SK-N-SH (cell line): ENCODE results near the gene CELA3B. TPM values are rescaled to one million over a fixed set of nuclear protein-coding genes. Genes with fewer than 3 reads are reported as not detected.

ENCODE experiments used
- CTCF ChIA-PET: fragments of 300-600, 350-600 bp; formaldehyde crosslinking; extraction: SDS; loops from one replicate; lab custom pipeline; 2021; lab: Yijun Ruan, JAX
- POLR2A ChIA-PET: fragments of 350-600 bp; sonication (Branson Sonifier 250); formaldehyde crosslinking; extraction: SDS; loops from one replicate; lab custom pipeline; 2020; ENCODE audit warnings: antibody characterized with exemption, inconsistent platforms; lab: Yijun Ruan, JAX
- DNase-seq: peaks from one replicate; pipeline ENCODE4 v3.0.0; 2012
- H2AFZ ChIP-seq: fragments of 200-600 bp; sonication (generic); 2 replicates; pipeline ENCODE4 v1.8.1; 2016; ENCODE audit warnings: antibody characterized with exemption, mild to moderate bottlenecking, low read depth
- H3F3A ChIP-seq: fragments of 200-600 bp; sonication (generic); replicated peaks from 2 replicates; pipeline ENCODE3; 2016; ENCODE audit warnings: antibody characterized with exemption, mild to moderate bottlenecking; ENCODE audit not compliant: insufficient read depth
- H3K27ac ChIP-seq, 2 experiments: fragments of 200-500 bp in 1 of 2; fragments of 200-600 bp in 1 of 2; sonication (Bioruptor generic) in 1 of 2; sonication (generic), shearing (Covaris generic) in 1 of 2; 2 replicates each; pipeline versions ENCODE4 v1.5.1 to v1.6.1; 2014 to 2016; ENCODE audit warnings: low read depth in 2 of 2, inconsistent platforms in 1 of 2, low read length in 1 of 2, mild to moderate bottlenecking in 1 of 2, mixed read lengths in 1 of 2
- H3K27me3 ChIP-seq: fragments of 200-600 bp; sonication (generic), shearing (Covaris generic); 2 replicates; pipeline ENCODE4 v1.6.1; 2016; ENCODE audit warnings: mixed run types; ENCODE audit not compliant: insufficient read depth
- H3K36me3 ChIP-seq, 2 experiments: fragments of 200-500 bp in 1 of 2; fragments of 200-600 bp in 1 of 2; sonication (Bioruptor generic) in 1 of 2; sonication (generic) in 1 of 2; replicated peaks in 1 of 2; 2 replicates each; pipeline versions ENCODE3 to v1.5.1; 2014 to 2016; ENCODE audit warnings: low read length in 1 of 2, mild to moderate bottlenecking in 1 of 2; ENCODE audit not compliant: insufficient read depth in 2 of 2, control insufficient read depth in 1 of 2
- H3K4me1 ChIP-seq, 2 experiments: fragments of 200-500 bp in 1 of 2; fragments of 200-600 bp in 1 of 2; sonication (Bioruptor generic) in 1 of 2; sonication (generic), shearing (Covaris generic) in 1 of 2; 2 replicates each; pipeline versions ENCODE4 v1.5.1 to v1.6.1; 2014 to 2016; ENCODE audit warnings: low read depth in 1 of 2, low read length in 1 of 2, mixed run types in 1 of 2; ENCODE audit not compliant: insufficient read depth in 2 of 2, control insufficient read depth in 1 of 2
- H3K4me2 ChIP-seq: fragments of 200-600 bp; sonication (generic), shearing (Covaris generic); 2 replicates; pipeline ENCODE4 v1.6.1; 2017; ENCODE audit warnings: mixed run types
- H3K4me3 ChIP-seq, 2 experiments: fragments of 200-500 bp in 1 of 2; fragments of 200-600 bp in 1 of 2; sonication (Bioruptor generic) in 1 of 2; sonication (generic), shearing (Covaris generic) in 1 of 2; 2 replicates each; pipeline versions ENCODE4 v1.5.1 to v1.8.1; 2014 to 2016; ENCODE audit warnings: low read depth in 2 of 2, inconsistent platforms in 1 of 2, low read length in 1 of 2, mild to moderate bottlenecking in 1 of 2, mixed read lengths in 1 of 2, moderate library complexity in 1 of 2
- H3K79me2 ChIP-seq: fragments of 200-600 bp; sonication (generic); 2 replicates; pipeline ENCODE4 v1.8.1; 2017; ENCODE audit warnings: mild to moderate bottlenecking; ENCODE audit not compliant: insufficient read depth
- H3K9ac ChIP-seq: fragments of 200-600 bp; sonication (generic); 2 replicates; pipeline ENCODE4 v1.6.1; 2017; ENCODE audit warnings: mixed run types
- H3K9me2 ChIP-seq: fragments of 200-600 bp; sonication (generic); 2 replicates; pipeline ENCODE4 v1.6.1; 2017; ENCODE audit warnings: mixed run types
- H3K9me3 ChIP-seq: fragments of 200-600 bp; sonication (generic); 2 replicates; pipeline ENCODE4 v1.6.1; 2017; ENCODE audit warnings: mixed run types, mild to moderate bottlenecking, moderate library complexity
- H4K20me1 ChIP-seq: fragments of 200-600 bp; sonication (generic); 2 replicates; pipeline ENCODE4 v1.6.1; 2017; ENCODE audit warnings: mild to moderate bottlenecking, mixed run types; ENCODE audit not compliant: insufficient read depth
- CTCF ChIP-seq: fragments of 200-600 bp; sonication (generic); IDR thresholded peaks from 2 replicates; pipeline ENCODE4 v1.6.1; 2017; ENCODE audit warnings: antibody characterized with exemption, mild to moderate bottlenecking, moderate library complexity
- EP300 ChIP-seq, 2 experiments: IDR thresholded peaks; 2 replicates each; pipeline versions ENCODE4 v1.4.0 to v1.6.1; 2012; ENCODE audit warnings: borderline replicate concordance in 1 of 2, low read depth in 1 of 2, low read length in 1 of 2
- FOSL2 ChIP-seq: IDR thresholded peaks from 2 replicates; pipeline ENCODE4 v1.4.0; 2012; ENCODE audit warnings: low read depth, mild to moderate bottlenecking, moderate library complexity, borderline replicate concordance
- FOXJ3 ChIP-seq: sonication (generic); formaldehyde crosslinking; IDR thresholded peaks from 2 replicates; pipeline ENCODE4 v1.5.1; 2020; ENCODE audit warnings: mild to moderate bottlenecking, missing genetic modification reagents
- FOXM1 ChIP-seq: IDR thresholded peaks from 2 replicates; pipeline ENCODE4 v1.4.0; 2012; ENCODE audit warnings: low read depth, mild to moderate bottlenecking
- IRF3 ChIP-seq: fragments of 150-350 bp; IDR thresholded peaks from 2 replicates; pipeline ENCODE4 v1.6.1; 2016; ENCODE audit warnings: mild to moderate bottlenecking, low read depth, low read length
- JUND ChIP-seq: IDR thresholded peaks from 2 replicates; pipeline ENCODE4 v1.4.0; 2012
- MAX ChIP-seq: IDR thresholded peaks from 2 replicates; pipeline ENCODE4 v1.4.0; 2012; ENCODE audit warnings: low read depth
- MEF2A ChIP-seq: IDR thresholded peaks from 2 replicates; pipeline ENCODE4 v1.4.0; 2012; ENCODE audit warnings: low read depth, borderline replicate concordance
- NFIC ChIP-seq: IDR thresholded peaks from 2 replicates; pipeline ENCODE4 v1.4.0; 2012; ENCODE audit warnings: borderline replicate concordance
- POLR2AphosphoS5 ChIP-seq: IDR thresholded peaks from 2 replicates; pipeline ENCODE4 v1.6.1; 2012; ENCODE audit warnings: low read depth, low read length
- RCOR1 ChIP-seq: fragments of 150-350 bp; IDR thresholded peaks from 2 replicates; pipeline ENCODE4 v1.6.1; 2017; ENCODE audit warnings: antibody characterized with exemption, low read length
- REST ChIP-seq: IDR thresholded peaks from 2 replicates; pipeline ENCODE4 v1.6.1; 2012; ENCODE audit warnings: mild to moderate bottlenecking, low read depth, low read length, moderate library complexity
- RFX5 ChIP-seq: IDR thresholded peaks from 2 replicates; pipeline ENCODE4 v1.6.1; 2012; ENCODE audit warnings: mild to moderate bottlenecking, improper control_type of control experiment, low read length
- TAF1 ChIP-seq: IDR thresholded peaks from 2 replicates; pipeline ENCODE4 v1.6.1; 2012; ENCODE audit warnings: low read depth, mild to moderate bottlenecking, low read length, moderate library complexity, borderline replicate concordance
- TCF12 ChIP-seq: IDR thresholded peaks from 2 replicates; pipeline ENCODE4 v1.4.0; 2012
- TEAD4 ChIP-seq: IDR thresholded peaks from 2 replicates; pipeline ENCODE4 v1.4.0; 2012; ENCODE audit warnings: mild to moderate bottlenecking, borderline replicate concordance; ENCODE audit not compliant: insufficient read depth
- USF1 ChIP-seq: IDR thresholded peaks from 2 replicates; pipeline ENCODE4 v1.4.0; 2012; ENCODE audit warnings: low read depth, borderline replicate concordance
- YY1 ChIP-seq: IDR thresholded peaks from 2 replicates; pipeline ENCODE4 v1.4.0; 2012; ENCODE audit warnings: low read depth, mild to moderate bottlenecking
- WGBS: methylation state at CpG from one replicate; pipeline ENCODE4 v1.1.6; 2017; ENCODE audit warnings: low lambda C conversion rate; 5-methylcytosine and 5-hydroxymethylcytosine counted together
- polyA plus RNA-seq, 3 experiments: library from polyadenylated mRNA; depleted of rRNA; stranded (reverse); fragments of >200 nt; gene quantifications; 2 replicates each; pipeline ENCODE4 v1.2.3, GENCODE V29; 2012
- TF ChIP-seq, protein P1 (sequence below): IDR thresholded peaks from 2 replicates; pipeline ENCODE4; 2012

Gene CELA3B
- polyA plus RNA-seq, 1 of the 3 experiments (the other 2 are of a cell fraction): not detected

DNA sequence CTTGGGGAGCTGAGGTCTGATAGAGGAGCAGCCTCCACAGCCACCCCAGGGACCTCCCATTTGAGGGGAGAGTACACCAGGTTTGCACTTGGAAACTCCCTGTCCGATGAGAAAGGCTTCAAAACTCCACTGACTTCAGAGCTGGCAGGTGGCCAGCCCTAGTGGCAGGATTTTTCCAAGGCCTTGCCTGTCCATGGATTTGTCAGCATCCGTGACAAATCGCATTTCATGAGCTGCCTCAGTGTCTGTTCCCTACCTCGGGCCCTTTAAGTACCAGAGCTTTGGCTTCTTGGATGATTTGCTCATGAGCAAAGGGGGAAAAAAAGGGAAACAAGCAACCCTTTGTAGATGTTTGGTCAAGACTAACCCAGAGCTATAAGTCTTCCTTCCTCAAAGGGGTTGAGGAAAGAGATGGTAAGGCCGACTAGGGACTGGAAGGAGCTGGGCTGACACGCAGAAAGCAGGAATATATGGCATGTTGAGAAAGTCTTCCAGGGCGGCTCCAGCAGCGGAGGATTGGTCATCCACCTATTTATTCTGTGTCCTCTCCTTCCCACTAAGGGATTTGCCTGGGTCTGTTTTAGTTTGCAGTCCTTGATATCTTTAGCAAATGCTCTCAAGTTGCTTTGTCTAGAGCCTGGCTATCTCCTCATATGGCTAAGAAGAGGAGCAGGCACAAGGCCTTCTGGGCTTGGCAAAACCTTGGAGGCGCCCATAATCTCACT lies 37.0 kb upstream of the CELA3B start:
- H3K4me1 ChIP-seq: peaks cover 24 to 34% of the 10 kb centered on the region in 2 experiments; a peak in 3 of 4 replicates
- H3K27ac ChIP-seq: peak overlapping the region in 1 of 2 experiments; percentile 83; a peak in 2 of 4 replicates
- CTCF ChIA-PET: interaction anchor here (0.7 to 1.6 kb wide), 6 partner anchors 9 to 24 kb away, joined by 3 to 7 read pairs (median 4); no protein-coding TSS in a partner anchor

More for the DNA sequence above, 37.0 kb upstream of the CELA3B start:
- WGBS: 36% methylated on average over 8 of the region's 9 CpGs
- H4K20me1 ChIP-seq: no peaks in the 10 kb centered on the region
- H3F3A ChIP-seq: peaks cover 32% of the 10 kb centered on the region
- peak overlapping the region; percentile 82 for H2AFZ ChIP-seq
- H3K9me3 ChIP-seq: no peaks in the 10 kb centered on the region
- H3K9me2 ChIP-seq: no peaks in the 10 kb centered on the region
- no peak overlapping the region for H3K4me3 ChIP-seq
- H3K4me2 ChIP-seq: peak overlapping the region; percentile 39; the same call in 1 of the 2 replicates
- no peaks in the 10 kb centered on the region for H3K36me3 ChIP-seq
- H3K27me3 ChIP-seq: no peaks in the 10 kb centered on the region
- peak; percentile 52 for DNase-seq
- H3K9ac ChIP-seq: peak overlapping the region; percentile 54
- peaks cover 20% of the 10 kb centered on the region for H3K79me2 ChIP-seq
- TF ChIP-seq POLR2AphosphoS5 (0 out of 2 replicates have a peak, but pooled peaks have one; percentile 41), FOSL2 (peak; percentile 33; the same call in 1 of the 2 replicates), YY1 (peak; percentile 15; the same call in 1 of the 2 replicates), REST (no peak), MEF2A (no peak), EP300 (IDR thresholded peaks at IDR 0.05; ENCODE audit: borderline replicate concordance in 1 of 2, low read depth in 1 of 2, low read length in 1 of 2) (peak in 1 of 2 experiments; percentile 56; a peak in 1 of 4 replicates), CTCF (peak; percentile 64), TEAD4 (peak; percentile 60; the same call in 1 of the 2 replicates), RFX5 (no peak), TCF12 (peak; percentile 63), RCOR1 (no peak), USF1 (no peak), NFIC (peak; percentile 98), MAX (peak; percentile 71), JUND (peak; percentile 30; the same call in 1 of the 2 replicates), IRF3 (no peak), FOXJ3 (CRISPR knock-in tag) (no peak), FOXM1 (no peak), TAF1 (peak; percentile 62; the same call in 1 of the 2 replicates)
- TF ChIP-seq, protein P1, sequence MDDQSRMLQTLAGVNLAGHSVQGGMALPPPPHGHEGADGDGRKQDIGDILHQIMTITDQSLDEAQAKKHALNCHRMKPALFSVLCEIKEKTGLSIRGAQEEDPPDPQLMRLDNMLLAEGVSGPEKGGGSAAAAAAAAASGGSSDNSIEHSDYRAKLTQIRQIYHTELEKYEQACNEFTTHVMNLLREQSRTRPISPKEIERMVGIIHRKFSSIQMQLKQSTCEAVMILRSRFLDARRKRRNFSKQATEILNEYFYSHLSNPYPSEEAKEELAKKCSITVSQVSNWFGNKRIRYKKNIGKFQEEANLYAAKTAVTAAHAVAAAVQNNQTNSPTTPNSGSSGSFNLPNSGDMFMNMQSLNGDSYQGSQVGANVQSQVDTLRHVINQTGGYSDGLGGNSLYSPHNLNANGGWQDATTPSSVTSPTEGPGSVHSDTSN: peak; percentile 92
- TF ChIP-seq, all 33 proteins: peak for 12
- POLR2A ChIA-PET: interaction anchor here (0.7 kb wide), 1 partner anchor 534 kb away, joined by 5 read pairs; no protein-coding TSS in a partner anchor
